Right lobe of liver (tissue), 6 donors: Measurements from ENCODE around the gene PRKAG2. TPM values are rescaled to one million over a fixed set of nuclear protein-coding genes. Genes with fewer than 3 reads are reported as not detected.
"Not testable (repeated sequence)": the region's sequence is repeated elsewhere in the genome, so short reads cannot be mapped to it uniquely, and the experiment has no call there.

Source experiments
- ATAC-seq, 4 donors: fragments of 200-7000 bp; cut with Tn5 transposase; one replicate each; pipeline ENCODE4 v1.9.1; 2020; ENCODE audit warnings: mild to moderate bottlenecking in 4 of 4, moderate library complexity in 4 of 4
- DNase-seq, 3 donors: peaks; one replicate each; pipeline ENCODE4 v3.0.0-alpha.2; 2020
- H3K27ac ChIP-seq, 3 donors: fragments of 200-600 bp; one replicate each; pipeline ENCODE4 v1.8.0; 2022
- H3K27me3 ChIP-seq, 2 donors: fragments of 200-600 bp; one replicate each; pipeline ENCODE4 v1.8.0; 2022
- H3K36me3 ChIP-seq, 4 donors: fragments of 200-600 bp; sonication (generic) in 1 of 4; one replicate each; pipeline versions ENCODE4 v1.5.1 to v1.8.0; 2017 to 2022; ENCODE audit warnings: control low read depth in 1 of 4
- H3K4me1 ChIP-seq, 4 donors: fragments of 200-600 bp; sonication (generic) in 1 of 4; one replicate each; pipeline versions ENCODE4 v1.5.1 to v1.8.0; 2017 to 2022; ENCODE audit warnings: control low read depth in 1 of 4
- H3K4me3 ChIP-seq, 3 donors: fragments of 200-600 bp; one replicate each; pipeline ENCODE4 v1.8.0; 2022
- H3K9me3 ChIP-seq, 4 donors: fragments of 200-600 bp; sonication (generic) in 1 of 4; one replicate each; pipeline versions ENCODE4 v1.5.1 to v1.8.0; 2017 to 2022; ENCODE audit warnings: control low read depth in 1 of 4
- POLR2A ChIP-seq: fragments of 450-650 bp; IDR thresholded peaks from one replicate; pipeline ENCODE4 v1.6.1; 2017; ENCODE audit warnings: antibody characterized with exemption, mild to moderate bottlenecking
- WGBS: methylation state at CpG from one replicate; pipeline ENCODE4 v1.1.6; 2018; ENCODE audit warnings: low coverage, low lambda C conversion rate; ENCODE audit not compliant: insufficient coverage; ENCODE audit errors: missing lambda C conversion rate; 5-methylcytosine and 5-hydroxymethylcytosine counted together
- intact Hi-C, 2 donors: fragments of 100-400 bp; cut with DNase I; formaldehyde crosslinking; loops; one replicate each; pipeline versions ENCODE4 v1.11.2 to v1.14.1; 2022
- total RNA-seq, 6 experiments: library from RNA; depleted of rRNA in 2 of 6; stranded (reverse); fragments of >200 nt in 2 of 6; fragmentation: NEBNext Ultra II Directional in 3 of 6; extraction: Animal tissue kit (Norgen Biotek cat#: 25700) in 3 of 6; gene quantifications; one replicate each; pipeline versions ENCODE4 v1.1.0 to v1.2.4, GENCODE V29; 2016 to 2023
- TF ChIP-seq, protein P1 (sequence below), 4 donors: fragments of 200-600 bp in 3 of 4; fragments of 450-650 bp in 1 of 4; IDR thresholded peaks; one replicate each; pipeline versions ENCODE4 v1.5.1 to v1.8.0; 2016 to 2022; ENCODE audit warnings: antibody characterized with exemption in 4 of 4, mild to moderate bottlenecking in 2 of 4
- donor health status: DM: no; HTN: yes; CAD: no.
- donor health status: DM: no; HTN: no; CAD: no.
- donor health status: DM: no; HTN: no; CAD: no.
- donor health status: DM: no; HTN: yes; CAD: no.
- donor health status: DM: no; HTN: yes; CAD: no.

Gene PRKAG2
- total RNA-seq, 6 experiments from 2014 or later: 20.6 to 63.6 (median 29.5) TPM

DNA sequence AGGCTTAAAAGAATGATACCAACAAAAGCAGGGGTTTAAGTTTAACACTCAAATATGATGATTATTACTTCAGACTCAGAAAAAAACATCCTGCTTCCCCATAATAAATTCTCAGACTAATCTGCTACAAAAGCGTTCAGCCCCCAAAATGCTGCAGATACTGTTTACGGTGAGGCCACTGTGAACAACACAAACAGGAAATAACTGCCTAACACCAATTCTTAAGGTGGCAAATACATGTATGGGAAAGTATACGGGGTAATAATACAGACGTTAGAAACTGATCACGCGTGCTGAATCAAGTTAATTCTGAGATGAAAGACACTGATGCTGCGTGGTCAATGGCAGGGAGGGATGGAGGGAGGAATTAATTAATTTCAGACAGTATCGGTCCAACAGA, 295.2 kb downstream of the PRKAG2 start:
- TF ChIP-seq, protein P1, sequence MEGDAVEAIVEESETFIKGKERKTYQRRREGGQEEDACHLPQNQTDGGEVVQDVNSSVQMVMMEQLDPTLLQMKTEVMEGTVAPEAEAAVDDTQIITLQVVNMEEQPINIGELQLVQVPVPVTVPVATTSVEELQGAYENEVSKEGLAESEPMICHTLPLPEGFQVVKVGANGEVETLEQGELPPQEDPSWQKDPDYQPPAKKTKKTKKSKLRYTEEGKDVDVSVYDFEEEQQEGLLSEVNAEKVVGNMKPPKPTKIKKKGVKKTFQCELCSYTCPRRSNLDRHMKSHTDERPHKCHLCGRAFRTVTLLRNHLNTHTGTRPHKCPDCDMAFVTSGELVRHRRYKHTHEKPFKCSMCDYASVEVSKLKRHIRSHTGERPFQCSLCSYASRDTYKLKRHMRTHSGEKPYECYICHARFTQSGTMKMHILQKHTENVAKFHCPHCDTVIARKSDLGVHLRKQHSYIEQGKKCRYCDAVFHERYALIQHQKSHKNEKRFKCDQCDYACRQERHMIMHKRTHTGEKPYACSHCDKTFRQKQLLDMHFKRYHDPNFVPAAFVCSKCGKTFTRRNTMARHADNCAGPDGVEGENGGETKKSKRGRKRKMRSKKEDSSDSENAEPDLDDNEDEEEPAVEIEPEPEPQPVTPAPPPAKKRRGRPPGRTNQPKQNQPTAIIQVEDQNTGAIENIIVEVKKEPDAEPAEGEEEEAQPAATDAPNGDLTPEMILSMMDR (IDR thresholded peaks at IDR 0.05): no peak
- TF ChIP-seq POLR2A: no peak
- Histone ChIP-seq H3K9me3 (no peaks in the 10 kb centered on the region), H3K36me3 (peaks cover 0 to 8% (median 0%) of the 10 kb centered on the region in 4 donors), H3K27me3 (no peaks in the 10 kb centered on the region), H3K4me3 (no peak overlapping the region), H3K27ac (no peak overlapping the region), H3K4me1 (no peaks in the 10 kb centered on the region)
- ATAC-seq (no peak), DNase-seq (no peak)
- 93% methylated on average over 8 of the region's 8 CpGs for WGBS
- intact Hi-C loops: no loop called here

DNA sequence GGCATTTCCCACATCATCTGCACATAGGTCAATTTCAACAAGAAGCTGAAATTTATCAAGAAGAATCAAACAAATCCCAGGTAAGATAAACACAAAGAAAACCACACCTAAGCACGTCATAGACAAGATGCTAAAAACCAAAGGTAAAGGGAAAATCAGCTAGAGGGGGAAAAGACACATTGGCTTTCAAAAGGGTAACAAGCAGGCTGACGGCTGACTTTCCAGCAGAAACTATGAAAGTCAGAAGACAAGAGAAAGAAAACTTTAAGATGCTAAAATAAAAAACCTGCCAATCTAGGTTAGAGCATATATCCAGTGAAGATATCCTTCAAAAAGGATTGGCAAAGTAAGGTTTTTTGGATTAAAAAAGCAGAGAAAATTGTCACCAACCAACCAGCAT, 297.3 kb downstream of the PRKAG2 start:
- Histone ChIP-seq H3K27ac (no peak overlapping the region), H3K27me3 (no peaks in the 10 kb centered on the region), H3K4me1 (no peaks in the 10 kb centered on the region), H3K9me3 (no peaks in the 10 kb centered on the region), H3K36me3 (peaks cover 0 to 14% (median 0%) of the 10 kb centered on the region in 4 donors), H3K4me3 (no peak overlapping the region)
- 88% methylated on average over 1 of the region's 2 CpGs for WGBS
- ATAC-seq (no peak), DNase-seq (no peak)
- intact Hi-C loops: no loop called here
- TF ChIP-seq POLR2A: no peak
- TF ChIP-seq, protein P1 (IDR thresholded peaks at IDR 0.05): no peak

DNA sequence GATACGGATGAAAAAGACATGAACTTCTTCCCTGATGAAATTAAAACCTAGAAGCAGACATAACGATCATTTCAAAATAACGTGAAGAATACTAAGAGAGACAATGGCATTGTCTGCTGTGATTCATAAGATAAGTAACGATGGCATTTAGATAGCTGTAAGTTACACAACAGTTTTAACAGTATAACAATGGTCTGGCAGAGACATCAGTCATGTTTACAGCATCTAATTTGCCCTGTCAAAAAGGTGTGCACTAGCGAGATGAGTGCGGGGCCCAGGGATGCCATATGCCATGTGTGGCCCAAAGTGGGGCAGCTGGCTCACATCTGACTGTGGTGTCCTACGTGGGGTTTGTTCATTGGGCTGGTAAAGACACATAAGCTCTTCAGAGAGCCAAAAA, 301.5 kb downstream of the PRKAG2 start:
- Histone ChIP-seq H3K4me3 (no peak overlapping the region), H3K27ac (no peak overlapping the region), H3K9me3 (no peaks in the 10 kb centered on the region), H3K4me1 (no peaks in the 10 kb centered on the region), H3K27me3 (no peaks in the 10 kb centered on the region), H3K36me3 (peaks cover 0 to 25% (median 0%) of the 10 kb centered on the region in 4 donors)
- DNase-seq: no peak
- WGBS: 93% methylated on average over 7 of the region's 7 CpGs
- no peak for ATAC-seq
- intact Hi-C loops: no loop called here
- TF ChIP-seq, protein P1 (IDR thresholded peaks at IDR 0.05): no peak
- TF ChIP-seq POLR2A: no peak

DNA sequence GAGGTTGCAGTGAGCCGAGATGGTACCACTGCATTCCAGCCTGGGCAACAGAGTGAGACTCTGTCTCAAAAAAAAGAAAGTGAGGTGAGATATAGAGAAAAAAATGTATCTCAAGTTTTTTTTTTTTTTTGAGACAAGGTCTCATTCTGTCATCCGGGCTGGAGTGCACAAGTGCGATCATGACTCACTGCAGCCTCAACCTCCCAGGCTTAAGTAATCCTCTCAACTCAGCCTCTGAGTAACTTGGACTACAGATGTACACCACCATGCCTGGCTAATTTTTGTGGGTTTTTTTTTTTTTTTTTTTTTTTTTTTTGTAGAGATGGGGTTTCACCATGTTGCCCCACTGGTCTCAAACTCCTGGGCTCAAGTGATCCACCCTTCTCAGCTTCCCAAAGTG, 303.9 kb downstream of the PRKAG2 start:
- H3K9me3 ChIP-seq, DNase-seq, ATAC-seq, H3K4me1 ChIP-seq, H3K27ac ChIP-seq, H3K27me3 ChIP-seq, intact Hi-C loops, H3K4me3 ChIP-seq: not testable (repeated sequence)
- 82% methylated on average over 3 of the region's 3 CpGs for WGBS
- H3K36me3 ChIP-seq: peaks cover 0 to 32% (median 0%) of the 10 kb centered on the region in 4 donors

DNA sequence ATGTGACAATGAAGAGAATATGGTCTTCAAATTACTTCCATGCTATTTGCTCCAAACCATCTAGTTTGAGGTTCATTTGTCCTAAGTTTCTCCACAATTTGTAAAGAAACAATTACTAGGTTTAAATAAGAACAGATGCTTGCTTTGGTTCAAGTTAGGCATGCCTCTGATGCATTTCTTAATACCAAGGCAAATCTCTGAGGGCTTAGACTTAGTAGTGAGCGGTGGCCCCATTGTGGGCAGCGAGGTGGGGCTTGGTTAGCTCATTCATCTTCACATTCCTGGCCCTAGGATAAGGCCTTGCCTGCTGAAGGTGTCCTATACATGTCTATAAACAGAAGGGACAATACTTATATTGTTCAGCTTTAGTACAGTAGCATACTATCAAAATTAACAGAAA, 304.8 kb downstream of the PRKAG2 start:
- H3K4me1 ChIP-seq: no peaks in the 10 kb centered on the region
- no peaks in the 10 kb centered on the region for H3K9me3 ChIP-seq
- no peak overlapping the region for H3K27ac ChIP-seq
- no peaks in the 10 kb centered on the region for H3K27me3 ChIP-seq
- no peak overlapping the region for H3K4me3 ChIP-seq
- TF ChIP-seq, protein P1 (IDR thresholded peaks at IDR 0.05): no peak
- no peak for TF ChIP-seq POLR2A
- ATAC-seq (no peak), DNase-seq (no peak)
- intact Hi-C loops: no loop called here
- peaks cover 0 to 32% (median 0%) of the 10 kb centered on the region in 4 donors for H3K36me3 ChIP-seq
- 100% methylated on average over 2 of the region's 2 CpGs for WGBS
